HTR-8/SVneo (cell line): ENCODE data around the gene STK24.

Experiments used
- DNase-seq: peaks from one replicate; pipeline ENCODE4 v3.0.0; 2011; ENCODE audit warnings: low spot score, mixed read lengths; ENCODE audit not compliant: insufficient read length
- FAIRE-seq: peaks from 2 replicates; lab custom pipeline; 2011; peaks lifted over from hg19 to GRCh38; lab: Jason Lieb, UNC

The STK24 gene

GRCh38 chr13:98479496-98480003 lies 97.4 kb downstream of the STK24 start:
- FAIRE-seq (no peak), DNase-seq (no peak)

- DNase-seq, result peak; percentile 9
- FAIRE-seq, result no peak
These were observed 98.4 kb downstream of the STK24 start for GRCh38 chr13:98478189-98479129.

- DNase-seq, result peak; percentile 78
- peak; percentile 93 for FAIRE-seq
These were observed 100.4 kb downstream of the STK24 start for GRCh38 chr13:98476538-98476966.

- no peak for FAIRE-seq
- no peak for DNase-seq
These were observed 100.8 kb downstream of the STK24 start for GRCh38 chr13:98476106-98476505.

GRCh38 chr13:98475522-98475921 lies 101.4 kb downstream of the STK24 start:
- DNase-seq (no peak), FAIRE-seq (no peak)

GRCh38 chr13:98474761-98475160 lies 102.1 kb downstream of the STK24 start:
- FAIRE-seq, result no peak
- DNase-seq, result no peak

GRCh38 chr13:98474292-98474691 lies 102.6 kb downstream of the STK24 start:
- no peak for FAIRE-seq

GRCh38 chr13:98473788-98474144 lies 103.1 kb downstream of the STK24 start:
- FAIRE-seq (no peak), DNase-seq (no peak)

More at GRCh38 chr13:98474292-98474691, 102.6 kb downstream of the STK24 start:
- no peak for DNase-seq

GRCh38 chr13:98473135-98473787 lies 103.6 kb downstream of the STK24 start:
- no peak for FAIRE-seq
- no peak for DNase-seq

- FAIRE-seq (no peak), DNase-seq (no peak)
These were observed 105.0 kb downstream of the STK24 start for GRCh38 chr13:98471934-98472333.

GRCh38 chr13:98470920-98471319 lies 106.0 kb downstream of the STK24 start:
- FAIRE-seq (no peak), DNase-seq (no peak)

- no peak for DNase-seq
- no peak for FAIRE-seq
These were observed 108.0 kb downstream of the STK24 start for GRCh38 chr13:98468929-98469328.

- DNase-seq (no peak), FAIRE-seq (no peak)
These were observed 108.5 kb downstream of the STK24 start for GRCh38 chr13:98468361-98468760.

- no peak for FAIRE-seq
- no peak for DNase-seq
These were observed 109.5 kb downstream of the STK24 start for GRCh38 chr13:98467263-98467985.

GRCh38 chr13:98466634-98467236 lies 110.2 kb downstream of the STK24 start:
- DNase-seq, result peak; percentile 13
- no peak for FAIRE-seq

GRCh38 chr13:98462946-98463345 lies 114.0 kb downstream of the STK24 start:
- DNase-seq (no peak), FAIRE-seq (no peak)

- no peak for FAIRE-seq
- DNase-seq, result no peak
These were observed 114.5 kb downstream of the STK24 start for GRCh38 chr13:98462241-98462882.

- FAIRE-seq (no peak), DNase-seq (no peak)
These were observed 115.2 kb downstream of the STK24 start for GRCh38 chr13:98461486-98462240.

GRCh38 chr13:98460516-98460915 lies 116.4 kb downstream of the STK24 start:
- no peak for FAIRE-seq

More at GRCh38 chr13:98460516-98460915, 116.4 kb downstream of the STK24 start:
- DNase-seq, result no peak
